Gastroesophageal sphincter (tissue), 4 donors: ENCODE measurements around the gene METRN. TPM values are rescaled to one million over a fixed set of nuclear protein-coding genes. Genes with fewer than 3 reads are reported as not detected.

Experiments used
- ATAC-seq: fragments of 150-250 bp; one replicate; pipeline ENCODE4 v1.9.1; 2016; ENCODE audit warnings: mild to moderate bottlenecking, moderate library complexity
- H3K27ac ChIP-seq, 4 donors: fragments of 200-600 bp; sonication (generic) in 3 of 4; 1 replicate in 3 of 4; 2 replicates in 1 of 4; pipeline ENCODE4 v1.5.1; 2016 to 2019
- H3K27me3 ChIP-seq: fragments of 200-600 bp; sonication (generic); one replicate; pipeline ENCODE4 v1.5.1; 2019
- H3K36me3 ChIP-seq, 2 donors: fragments of 200-600 bp; sonication (generic); one replicate each; pipeline ENCODE4 v1.5.1; 2019; ENCODE audit warnings: control low read depth in 1 of 2
- H3K4me1 ChIP-seq, 3 donors: fragments of 200-600 bp; sonication (generic); 1 replicate in 2 of 3; 2 replicates in 1 of 3; pipeline ENCODE4 v1.5.1; 2016 to 2019; ENCODE audit warnings: control low read depth in 2 of 3
- H3K4me3 ChIP-seq, 2 donors: fragments of 200-600 bp; sonication (generic); one replicate each; pipeline ENCODE4 v1.5.1; 2019; ENCODE audit warnings: mild to moderate bottlenecking in 1 of 2, moderate library complexity in 1 of 2
- H3K9me3 ChIP-seq, 3 donors: fragments of 200-600 bp; sonication (generic); one replicate each; pipeline ENCODE4 v1.5.1; 2017 to 2019; ENCODE audit warnings: control low read depth in 2 of 3
- CTCF ChIP-seq, 4 experiments: fragments of 200-600 bp in 2 of 4; fragments of 450-650 bp in 2 of 4; sonication (generic) in 1 of 4; IDR thresholded peaks; one replicate each; pipeline ENCODE4 v1.5.1; 2017 to 2019; ENCODE audit warnings: antibody characterized with exemption in 4 of 4, mild to moderate bottlenecking in 2 of 4, moderate library complexity in 2 of 4
- EP300 ChIP-seq: sonication (generic); formaldehyde crosslinking; IDR thresholded peaks from one replicate; pipeline ENCODE4 v1.6.1; 2017; ENCODE audit warnings: antibody characterized with exemption, mild to moderate bottlenecking
- POLR2A ChIP-seq, 2 donors: fragments of 450-650 bp; IDR thresholded peaks; one replicate each; pipeline ENCODE4 v1.6.1; 2017; ENCODE audit warnings: antibody characterized with exemption in 2 of 2, mild to moderate bottlenecking in 2 of 2, moderate library complexity in 1 of 2
- POLR2AphosphoS5 ChIP-seq: sonication (generic); formaldehyde crosslinking; IDR thresholded peaks from one replicate; pipeline ENCODE4 v1.6.1; 2017; ENCODE audit warnings: antibody characterized with exemption
- WGBS, 2 donors: methylation state at CpG; one replicate each; pipeline ENCODE4 v1.1.5; 2018; ENCODE audit warnings: low coverage in 1 of 2; 5-methylcytosine and 5-hydroxymethylcytosine counted together
- total RNA-seq, 4 donors: library from RNA; depleted of rRNA; stranded (reverse); fragments of >200 nt; gene quantifications; one replicate each; pipeline ENCODE4 v1.1.0, GENCODE V29; 2016

Gene METRN
- total RNA-seq, 4 donors from 2014 or later, result 22.6 to 77.7 (median 63.8) TPM

DNA sequence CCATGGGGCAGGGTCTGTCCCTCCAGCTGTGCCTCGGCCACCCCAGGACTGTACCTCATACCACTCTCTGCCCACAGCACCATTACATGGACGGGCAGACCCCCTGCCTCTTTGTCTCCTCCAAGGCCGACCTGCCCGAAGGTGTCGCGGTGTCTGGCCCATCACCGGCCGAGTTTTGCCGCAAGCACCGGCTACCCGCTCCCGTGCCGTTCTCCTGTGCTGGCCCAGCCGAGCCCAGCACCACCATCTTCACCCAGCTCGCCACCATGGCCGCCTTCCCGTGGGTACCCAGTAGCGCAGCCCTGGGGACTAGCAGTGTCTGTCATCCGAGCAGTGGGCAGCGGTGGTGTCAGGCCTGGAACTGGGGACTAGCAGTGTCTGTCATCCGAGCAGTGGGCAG lies 42.1 kb upstream of the METRN start:
- H3K27me3 ChIP-seq, result peaks cover 8% of the 10 kb centered on the region
- H3K9me3 ChIP-seq, result no peaks in the 10 kb centered on the region
- no peak overlapping the region for H3K4me3 ChIP-seq
- H3K4me1 ChIP-seq, result peaks cover 0 to 46% (median 26%) of the 10 kb centered on the region in 3 donors
- H3K27ac ChIP-seq, result no peak overlapping the region
- H3K36me3 ChIP-seq, result peaks cover 0 to 50% of the 10 kb centered on the region in 2 donors
- TF ChIP-seq CTCF (IDR thresholded peaks at IDR 0.05) (no peak), EP300 (no peak), POLR2AphosphoS5 (no peak), POLR2A (IDR thresholded peaks at IDR 0.05) (no peak)
- ATAC-seq, result no peak
- no CpG with 5 or more reads among the region's 21 CpGs for WGBS, 2 donors

GRCh38 chr16:673399-673991 lies 41.4 kb upstream of the METRN start:
- Histone ChIP-seq H3K27me3 (peaks cover 8% of the 10 kb centered on the region), H3K4me1 (peaks cover 0 to 44% (median 24%) of the 10 kb centered on the region in 3 donors), H3K4me3 (no peak overlapping the region), H3K27ac (no peak overlapping the region), H3K9me3 (no peaks in the 10 kb centered on the region), H3K36me3 (peaks cover 0 to 50% of the 10 kb centered on the region in 2 donors)
- TF ChIP-seq POLR2AphosphoS5, result no peak
- no peak for TF ChIP-seq POLR2A (IDR thresholded peaks at IDR 0.05)
- TF ChIP-seq EP300, result no peak
- no peak for TF ChIP-seq CTCF (IDR thresholded peaks at IDR 0.05)
- no CpG with 5 or more reads among the region's 18 CpGs for WGBS, 2 donors
- no peak for ATAC-seq

GRCh38 chr16:674214-674881 lies 40.6 kb upstream of the METRN start:
- peaks cover 0 to 46% of the 10 kb centered on the region in 2 donors for H3K36me3 ChIP-seq
- H3K27me3 ChIP-seq, result peaks cover 8% of the 10 kb centered on the region
- H3K4me3 ChIP-seq, result no peak overlapping the region
- no peaks in the 10 kb centered on the region for H3K9me3 ChIP-seq
- H3K27ac ChIP-seq, result peak overlapping the region in 3 of 4 donors; percentile 6 to 50 (median 48)
- no peak for ATAC-seq
- peaks cover 0 to 44% (median 20%) of the 10 kb centered on the region in 3 donors for H3K4me1 ChIP-seq
- no CpG with 5 or more reads among the region's 22 CpGs for WGBS, 2 donors
- TF ChIP-seq POLR2AphosphoS5 (no peak), EP300 (no peak), POLR2A (IDR thresholded peaks at IDR 0.05) (no peak), CTCF (IDR thresholded peaks at IDR 0.05) (no peak)

GRCh38 chr16:674968-675883 lies 39.7 kb upstream of the METRN start, which contains the start of gene RHBDL1:
Gene RHBDL1 (plus strand): TSS chr16:675671. CDS start chr16:675791, 120 bp downstream.
- 4% methylated on average over 15 of the region's 73 CpGs; no CpG with 5 or more reads in 1 of the 2 donors for WGBS, 2 donors
- Histone ChIP-seq H3K4me3 (peak within 1 kb of the TSS in 1 of 2 donors; percentile 49), H3K9me3 (no peaks in the 10 kb centered on the region), H3K27ac (peak within 1 kb of the TSS in 3 of 4 donors; percentile 48 to 69 (median 50)), H3K36me3 (peaks cover 0 to 37% of the 10 kb centered on the region in 2 donors), H3K27me3 (peaks cover 8% of the 10 kb centered on the region), H3K4me1 (peaks cover 0 to 38% (median 21%) of the 10 kb centered on the region in 3 donors)
- ATAC-seq, result no peak
- TF ChIP-seq EP300 (no peak), POLR2A (IDR thresholded peaks at IDR 0.05) (no peak), CTCF (IDR thresholded peaks at IDR 0.05) (no peak), POLR2AphosphoS5 (no peak)
